SKM-1 (cell line): ENCODE results near the gene CDK13.

ENCODE experiments used
- DNase-seq: peaks from one replicate; lab custom pipeline; 2025; ENCODE audit not compliant: unreplicated experiment; lab: John Stamatoyannopoulos, UW

Gene CDK13

GRCh38 chr7:40008223-40008815 is 58.3 kb downstream of the CDK13 start:
- DNase-seq = no peak

GRCh38 chr7:40009301-40009700 is 59.2 kb downstream of the CDK13 start:
- DNase-seq = no peak

GRCh38 chr7:40014376-40014775 is 64.3 kb downstream of the CDK13 start:
- DNase-seq = no peak

GRCh38 chr7:40015790-40016296 is 65.8 kb downstream of the CDK13 start:
- no peak for DNase-seq

- DNase-seq = no peak
Observed at GRCh38 chr7:40019558-40019957, 69.5 kb downstream of the CDK13 start.

- DNase-seq = no peak
Observed at GRCh38 chr7:40024048-40024447, 74.0 kb downstream of the CDK13 start.

GRCh38 chr7:40024841-40025240 is 74.8 kb downstream of the CDK13 start:
- no peak for DNase-seq

- no peak for DNase-seq
Observed at GRCh38 chr7:40027545-40027944, 77.5 kb downstream of the CDK13 start.

GRCh38 chr7:40033826-40034225 is 83.8 kb downstream of the CDK13 start:
- DNase-seq = no peak

GRCh38 chr7:40041456-40041855 is 91.4 kb downstream of the CDK13 start:
- DNase-seq = no peak

- DNase-seq = no peak
Observed at GRCh38 chr7:40043164-40043563, 93.1 kb downstream of the CDK13 start.

GRCh38 chr7:40047661-40048060 is 97.6 kb downstream of the CDK13 start:
- DNase-seq = no peak

- no peak for DNase-seq
Observed at GRCh38 chr7:40057292-40057691, 107.2 kb downstream of the CDK13 start.

- no peak for DNase-seq
Observed at GRCh38 chr7:40058026-40058425, 108.0 kb downstream of the CDK13 start.

GRCh38 chr7:40058636-40059035 is 108.6 kb downstream of the CDK13 start:
- no peak for DNase-seq

- no peak for DNase-seq
Observed at GRCh38 chr7:40059057-40059456, 109.0 kb downstream of the CDK13 start.

- DNase-seq = no peak
Observed at GRCh38 chr7:40072268-40072667, 122.2 kb downstream of the CDK13 start.

- no peak for DNase-seq
Observed at GRCh38 chr7:40073239-40073638, 123.2 kb downstream of the CDK13 start.

GRCh38 chr7:40077849-40078248 is 127.8 kb downstream of the CDK13 start:
- DNase-seq = peak; percentile 59

GRCh38 chr7:40092182-40092581 is 142.1 kb downstream of the CDK13 start:
- no peak for DNase-seq

- DNase-seq = no peak
Observed at GRCh38 chr7:40093631-40094350, 143.7 kb downstream of the CDK13 start.

- no peak for DNase-seq
Observed at GRCh38 chr7:40095230-40095629, 145.2 kb downstream of the CDK13 start.
